HG02981 (cell line): Measurements from ENCODE around the gene CDKAL1.
"Not testable (repeated sequence)": the region's sequence is repeated elsewhere in the genome, so short reads cannot be mapped to it uniquely, and the experiment has no call there.

Experiments used
- ATAC-seq: cut with Tn5 transposase; IDR thresholded peaks from one replicate; pipeline ENCODE4 v1.9.1; 2021; ENCODE audit warnings: mild to moderate bottlenecking, moderate library complexity; ENCODE audit not compliant: unreplicated experiment

The CDKAL1 gene

GRCh38 chr6:20589266-20589665 is 55.0 kb downstream of the CDKAL1 start:
- ATAC-seq, result no peak

DNA sequence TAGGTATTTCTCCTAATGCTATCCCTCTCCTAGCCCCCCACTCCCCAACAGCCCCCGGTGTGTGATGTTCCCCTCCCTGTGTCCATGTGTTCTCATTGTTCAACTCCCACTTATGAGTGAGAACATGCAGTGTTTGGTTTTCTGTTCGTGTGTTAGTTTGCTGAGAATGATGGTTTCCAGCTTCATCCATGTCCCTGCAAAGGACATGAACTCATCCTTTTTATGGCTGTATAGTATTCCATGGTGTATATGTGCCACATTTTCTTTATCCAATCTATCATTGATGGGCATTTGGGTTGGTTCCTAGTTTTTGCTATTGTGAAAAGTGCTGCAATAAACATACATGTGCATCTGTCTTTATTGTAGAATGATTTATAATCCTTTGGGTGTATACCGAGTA is 56.2 kb downstream of the CDKAL1 start:
- ATAC-seq, result not testable (repeated sequence)

- not testable (repeated sequence) for ATAC-seq
These were observed 60.1 kb downstream of the CDKAL1 start for GRCh38 chr6:20594299-20594853.

- peak; percentile 89 for ATAC-seq
These were observed 65.2 kb downstream of the CDKAL1 start for GRCh38 chr6:20599302-20600051.

- ATAC-seq, result no peak
These were observed 66.6 kb downstream of the CDKAL1 start for GRCh38 chr6:20600831-20601230.

GRCh38 chr6:20604159-20604558 is 69.9 kb downstream of the CDKAL1 start:
- no peak for ATAC-seq

DNA sequence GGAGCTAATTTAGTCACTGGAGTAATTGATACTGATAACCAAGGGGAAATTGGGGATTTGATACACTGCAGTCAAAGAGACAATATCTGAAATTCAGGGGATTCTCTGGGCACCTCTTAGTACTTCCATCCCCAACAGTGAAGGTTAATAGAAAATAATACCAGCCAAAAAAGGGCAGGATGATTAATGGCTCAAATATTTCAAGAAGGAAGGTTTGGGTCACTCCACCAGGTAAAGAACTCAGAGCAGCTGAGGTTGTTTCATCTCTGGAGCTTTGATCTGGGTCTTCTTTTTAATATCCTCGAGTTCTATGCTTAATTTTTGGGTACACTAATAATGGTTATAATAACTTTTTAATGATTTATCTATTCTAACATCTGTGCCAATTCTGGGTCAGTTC is 70.8 kb downstream of the CDKAL1 start:
- ATAC-seq, result no peak

- ATAC-seq, result no peak
These were observed 71.3 kb downstream of the CDKAL1 start for GRCh38 chr6:20605581-20605980.

GRCh38 chr6:20606831-20607230 is 72.6 kb downstream of the CDKAL1 start:
- no peak for ATAC-seq

GRCh38 chr6:20608356-20608755 is 74.1 kb downstream of the CDKAL1 start:
- no peak for ATAC-seq

- ATAC-seq, result no peak
These were observed 74.6 kb downstream of the CDKAL1 start for GRCh38 chr6:20608905-20609304.

DNA sequence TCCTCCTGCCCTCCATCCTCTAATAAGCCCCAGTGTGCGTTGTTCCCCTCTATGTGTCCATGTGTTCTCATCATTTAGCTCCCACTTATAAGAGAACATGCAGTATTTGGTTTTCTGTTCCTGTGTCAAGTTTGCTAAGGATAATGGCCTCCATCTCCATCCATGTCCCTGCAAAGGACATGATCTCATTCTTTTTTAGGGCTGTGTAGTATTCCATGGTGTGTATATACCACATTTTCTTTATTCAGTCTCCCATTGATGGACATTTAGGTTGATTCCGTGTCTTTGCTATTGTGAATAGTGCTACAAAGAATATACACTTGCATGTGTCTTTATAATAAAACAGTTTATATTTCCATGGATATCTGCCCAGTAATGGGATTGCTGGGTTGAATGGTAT is 75.7 kb downstream of the CDKAL1 start:
- ATAC-seq, result not testable (repeated sequence)

- no peak for ATAC-seq
These were observed 76.5 kb downstream of the CDKAL1 start for GRCh38 chr6:20610636-20611370.

DNA sequence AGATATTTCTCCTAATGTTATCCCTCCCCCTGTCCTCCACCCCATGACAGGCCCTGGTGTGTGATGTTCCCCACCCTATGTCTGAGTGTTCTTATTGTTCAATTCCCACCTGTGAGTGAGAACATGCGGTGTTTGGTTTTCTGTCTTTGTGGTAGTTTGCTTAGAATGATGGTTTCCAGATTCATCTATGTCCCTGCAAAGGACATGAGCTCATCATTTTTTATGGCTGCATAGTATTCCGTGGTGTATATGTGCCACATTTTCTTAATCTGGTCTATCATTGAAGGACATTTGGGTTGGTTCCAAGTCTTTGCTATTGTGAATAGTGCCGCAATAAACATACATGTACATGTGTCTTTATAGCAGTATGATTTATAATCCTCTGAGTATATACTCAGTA is 83.3 kb downstream of the CDKAL1 start:
- not testable (repeated sequence) for ATAC-seq

DNA sequence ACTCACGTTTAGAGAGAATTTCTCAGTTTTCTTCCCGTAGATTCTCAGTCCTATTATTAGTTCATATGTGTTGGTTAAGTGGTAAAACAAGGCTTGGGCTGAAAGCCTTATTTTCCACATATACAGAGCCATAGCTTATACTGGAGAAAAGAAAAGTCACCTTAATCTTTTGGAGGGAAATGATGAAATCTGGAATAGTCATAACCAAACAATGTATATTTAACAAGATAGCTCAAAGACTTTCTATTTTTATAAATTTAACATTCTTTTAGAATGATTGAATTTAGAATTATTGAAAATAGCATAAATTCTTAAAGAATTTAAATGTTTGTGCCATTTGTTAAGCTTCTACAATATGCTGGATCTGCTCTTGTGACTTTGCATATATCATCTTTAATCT is 85.8 kb downstream of the CDKAL1 start:
- no peak for ATAC-seq

- ATAC-seq, result no peak
These were observed 89.5 kb downstream of the CDKAL1 start for GRCh38 chr6:20623761-20624160.

- ATAC-seq, result no peak
These were observed 91.9 kb downstream of the CDKAL1 start for GRCh38 chr6:20626165-20626564.

GRCh38 chr6:20629509-20629908 is 95.3 kb downstream of the CDKAL1 start:
- ATAC-seq, result no peak

GRCh38 chr6:20630136-20630535 is 95.9 kb downstream of the CDKAL1 start:
- no peak for ATAC-seq

- ATAC-seq, result no peak
These were observed 96.6 kb downstream of the CDKAL1 start for GRCh38 chr6:20630617-20631548.

GRCh38 chr6:20631549-20631924 is 97.3 kb downstream of the CDKAL1 start:
- no peak for ATAC-seq
